GM03348 (cell line): ENCODE measurements around the gene YIF1B.
"Not testable (repeated sequence)": the region's sequence is repeated elsewhere in the genome, so short reads cannot be mapped to it uniquely, and the experiment has no call there.

ENCODE experiments used
- DNase-seq: peaks from one replicate; pipeline ENCODE4 v3.0.0; 2012; ENCODE audit warnings: low spot score

YIF1B gene

GRCh38 chr19:38315657-38316476 lies at the start of gene YIF1B:
Gene YIF1B, minus strand, starts transcription at chr19:38315947. Its CDS starts 30 bp downstream, at chr19:38315917.
- DNase-seq = peak; percentile 100

- DNase-seq = not testable (repeated sequence)
These were observed 47.4 kb upstream of the YIF1B start for GRCh38 chr19:38362946-38363688.

GRCh38 chr19:38362076-38362945 lies 46.6 kb upstream of the YIF1B start:
- DNase-seq = peak; percentile 91

GRCh38 chr19:38361633-38362075 lies 45.9 kb upstream of the YIF1B start:
- DNase-seq = peak; percentile 93

- no peak for DNase-seq
These were observed 45.3 kb upstream of the YIF1B start for GRCh38 chr19:38360839-38361631.

- no peak for DNase-seq
These were observed 44.6 kb upstream of the YIF1B start for GRCh38 chr19:38360351-38360750.

GRCh38 chr19:38359242-38360021 lies 43.7 kb upstream of the YIF1B start:
- no peak for DNase-seq

GRCh38 chr19:38358071-38358470 lies 42.3 kb upstream of the YIF1B start:
- no peak for DNase-seq

- DNase-seq = no peak
These were observed 40.3 kb upstream of the YIF1B start for GRCh38 chr19:38355728-38356725.

GRCh38 chr19:38352611-38353010 lies 36.9 kb upstream of the YIF1B start:
- DNase-seq = no peak

GRCh38 chr19:38351865-38352395 lies 36.2 kb upstream of the YIF1B start:
- no peak for DNase-seq

- no peak for DNase-seq
These were observed 35.1 kb upstream of the YIF1B start for GRCh38 chr19:38350883-38351282.

GRCh38 chr19:38346837-38347236 lies 31.1 kb upstream of the YIF1B start:
- no peak for DNase-seq

GRCh38 chr19:38340927-38341326 lies 25.2 kb upstream of the YIF1B start:
- no peak for DNase-seq

- DNase-seq = not testable (repeated sequence)
These were observed 23.3 kb upstream of the YIF1B start for GRCh38 chr19:38339011-38339410.

- DNase-seq = no peak
These were observed 21.6 kb upstream of the YIF1B start for GRCh38 chr19:38337360-38337653.

- DNase-seq = peak; percentile 92
These were observed 21.1 kb upstream of the YIF1B start for GRCh38 chr19:38336638-38337359.

- DNase-seq = peak; percentile 97
These were observed 20.3 kb upstream of the YIF1B start for GRCh38 chr19:38335949-38336637.
